NCI-H1417 treated with DMSO at 0.1 percent for 48 hours (cell line): ENCODE measurements around the gene S100A12.
"Not testable (repeated sequence)": the region's sequence is repeated elsewhere in the genome, so short reads cannot be mapped to it uniquely, and the experiment has no call there.

Experiments
- DNase-seq: peaks from one replicate; lab custom pipeline; 2025; lab: John Stamatoyannopoulos, UW

Gene S100A12

DNA sequence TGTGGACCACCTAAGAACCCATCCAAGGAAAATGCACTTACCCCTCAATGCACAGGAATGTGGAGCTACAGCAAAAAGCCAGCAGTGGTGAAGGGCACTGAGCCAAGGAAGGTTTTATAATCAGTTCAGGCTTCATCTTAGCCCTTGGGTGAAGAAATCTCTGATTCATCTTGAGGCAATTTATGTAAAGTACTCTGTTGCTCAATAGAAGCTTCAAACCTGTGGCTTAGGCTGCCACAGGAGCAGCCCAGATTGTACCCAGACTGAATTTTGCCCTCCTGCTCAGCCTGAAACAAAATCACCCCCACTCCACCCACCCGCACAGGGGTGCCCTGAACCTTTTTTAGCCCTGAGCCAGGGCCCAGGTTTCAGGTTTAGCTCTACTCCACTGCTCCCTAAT, at the start of gene S100A12:
TSS of gene S100A12 (minus strand) at position 111 of the 400 bp plus-strand sequence. CDS start 1,029 bp downstream, outside the sequence.
- DNase-seq: no peak

DNA sequence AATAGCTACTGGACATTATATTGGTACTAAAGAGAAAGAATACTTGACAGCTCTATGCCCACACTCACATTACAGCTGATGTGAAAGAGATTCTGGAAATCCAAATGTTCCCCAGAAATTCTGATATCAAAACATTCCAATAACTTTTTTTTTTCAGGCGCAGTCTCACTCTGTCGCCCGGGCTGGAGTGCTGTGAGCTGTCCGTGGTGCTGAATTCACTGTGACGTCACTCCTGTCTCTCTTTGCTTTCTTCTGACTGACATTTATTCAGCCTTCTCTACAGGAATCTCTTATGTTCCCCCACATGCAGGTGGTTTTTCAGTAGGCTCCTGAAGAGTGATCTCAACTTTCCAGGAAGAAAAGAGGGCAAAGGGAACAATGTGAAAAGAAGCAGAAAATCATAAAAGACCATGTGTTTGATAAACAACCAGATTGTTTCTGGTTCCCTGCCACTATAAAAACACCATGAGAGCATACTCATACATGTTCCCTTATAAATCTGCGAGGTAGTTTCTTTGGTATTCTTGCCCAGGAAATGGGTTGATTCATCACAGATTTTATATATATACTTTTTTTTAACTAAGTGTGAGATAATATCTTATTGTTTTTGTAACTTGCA, 47.1 kb upstream of the S100A12 start:
- no peak for DNase-seq

DNA sequence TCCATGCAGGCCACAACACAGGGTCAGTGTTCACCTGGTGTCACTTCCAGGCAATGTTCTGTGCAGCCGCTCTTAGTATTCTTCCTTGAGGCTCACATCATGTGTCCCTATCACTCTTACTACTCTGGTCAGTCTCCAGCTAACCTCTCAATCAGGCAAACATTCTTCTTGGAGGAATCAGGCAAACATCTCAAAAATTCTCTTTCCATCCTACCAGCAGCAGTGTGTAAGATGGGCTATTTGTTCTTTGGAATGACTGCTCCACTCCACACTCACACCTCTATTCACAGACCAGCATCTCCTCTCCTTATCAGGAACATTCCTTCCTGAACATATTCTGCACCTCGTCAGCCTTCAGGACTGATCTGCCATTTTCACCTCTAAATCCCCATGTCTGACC, 44.9 kb upstream of the S100A12 start:
- DNase-seq: no peak

DNA sequence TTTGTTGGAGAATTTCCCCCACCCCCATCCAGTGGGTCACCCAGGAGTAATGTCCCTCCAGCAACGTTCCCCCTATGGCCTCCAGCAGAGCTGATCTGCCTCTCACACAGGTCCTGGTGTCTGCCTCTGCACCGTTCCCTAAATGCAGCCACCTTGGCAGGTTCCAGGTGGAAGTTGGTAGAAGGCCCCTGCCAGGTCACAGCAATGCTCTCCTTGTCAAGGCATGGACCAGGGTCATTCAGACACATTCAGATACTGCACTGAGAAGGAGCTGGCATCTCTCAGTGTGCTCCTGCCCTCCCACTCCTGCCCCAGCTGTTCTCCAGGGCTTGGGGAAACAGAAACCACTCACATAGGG, 44.0 kb upstream of the S100A12 start:
- DNase-seq: not testable (repeated sequence)

DNA sequence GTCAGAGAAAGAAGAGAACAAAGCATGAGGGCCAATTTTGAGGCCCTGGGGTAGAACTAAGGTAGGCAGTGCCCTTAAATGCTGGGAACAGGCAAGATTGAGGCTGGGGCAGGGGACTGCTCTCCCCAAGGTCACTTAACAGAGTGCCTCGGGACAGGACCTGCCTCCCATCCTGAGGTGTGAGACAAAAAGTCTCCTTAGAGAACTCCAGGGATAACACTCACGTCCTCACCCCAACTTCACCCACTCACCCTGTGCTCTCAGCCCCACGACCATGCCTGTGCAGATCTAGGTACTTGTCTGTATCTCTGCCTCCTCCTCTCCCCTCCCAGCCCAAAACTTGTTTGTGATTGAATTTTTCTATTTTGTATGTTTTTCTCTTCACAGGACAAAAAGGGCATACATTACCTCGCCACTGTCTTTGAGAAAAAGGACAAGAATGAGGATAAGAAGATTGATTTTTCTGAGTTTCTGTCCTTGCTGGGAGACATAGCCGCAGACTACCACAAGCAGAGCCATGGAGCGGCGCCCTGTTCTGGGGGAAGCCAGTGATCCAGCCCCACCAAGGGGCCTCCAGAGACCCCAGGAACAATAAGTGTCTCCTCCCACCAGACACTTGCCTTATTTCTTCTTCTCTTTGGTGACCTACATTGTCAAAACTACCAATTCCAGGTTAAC, 43.5 kb upstream of the S100A12 start:
- DNase-seq: not testable (repeated sequence)

DNA sequence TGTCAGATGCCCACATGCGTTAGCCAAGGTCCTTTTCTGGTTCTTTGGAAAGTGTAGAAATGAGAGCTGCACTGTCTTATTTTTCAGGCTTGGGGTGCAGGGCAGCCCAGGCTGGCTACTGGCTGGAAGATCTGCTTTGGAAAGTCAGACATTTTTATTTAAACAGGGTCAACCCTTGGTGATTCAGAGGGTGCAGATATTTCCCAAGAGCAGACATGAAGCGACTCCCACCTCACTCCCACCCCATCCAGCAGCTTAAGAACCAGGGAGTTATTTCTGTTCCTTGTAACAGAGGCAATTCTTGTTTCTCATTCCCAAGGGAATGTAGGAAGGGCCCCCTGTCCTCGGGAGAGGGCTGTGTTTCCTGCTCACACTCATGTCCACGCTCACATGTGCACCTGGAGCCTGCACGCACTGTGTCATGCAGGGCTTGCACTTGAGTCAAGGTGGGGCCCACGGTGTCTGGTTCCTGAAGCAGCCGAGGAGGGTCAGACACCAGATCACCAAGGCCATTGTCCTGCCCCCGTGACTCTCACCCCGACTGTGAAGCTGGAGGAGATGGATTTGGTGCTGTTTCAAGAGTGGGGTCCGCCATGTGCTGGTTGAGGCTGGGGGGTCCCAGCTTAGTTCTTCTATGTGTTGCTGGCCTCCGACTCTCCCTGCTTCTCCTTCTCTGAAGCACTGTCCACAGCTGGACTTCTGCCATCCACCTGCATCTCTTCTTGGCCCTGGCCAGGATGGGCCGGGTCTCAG, 41.9 kb upstream of the S100A12 start:
- DNase-seq: no peak

DNA sequence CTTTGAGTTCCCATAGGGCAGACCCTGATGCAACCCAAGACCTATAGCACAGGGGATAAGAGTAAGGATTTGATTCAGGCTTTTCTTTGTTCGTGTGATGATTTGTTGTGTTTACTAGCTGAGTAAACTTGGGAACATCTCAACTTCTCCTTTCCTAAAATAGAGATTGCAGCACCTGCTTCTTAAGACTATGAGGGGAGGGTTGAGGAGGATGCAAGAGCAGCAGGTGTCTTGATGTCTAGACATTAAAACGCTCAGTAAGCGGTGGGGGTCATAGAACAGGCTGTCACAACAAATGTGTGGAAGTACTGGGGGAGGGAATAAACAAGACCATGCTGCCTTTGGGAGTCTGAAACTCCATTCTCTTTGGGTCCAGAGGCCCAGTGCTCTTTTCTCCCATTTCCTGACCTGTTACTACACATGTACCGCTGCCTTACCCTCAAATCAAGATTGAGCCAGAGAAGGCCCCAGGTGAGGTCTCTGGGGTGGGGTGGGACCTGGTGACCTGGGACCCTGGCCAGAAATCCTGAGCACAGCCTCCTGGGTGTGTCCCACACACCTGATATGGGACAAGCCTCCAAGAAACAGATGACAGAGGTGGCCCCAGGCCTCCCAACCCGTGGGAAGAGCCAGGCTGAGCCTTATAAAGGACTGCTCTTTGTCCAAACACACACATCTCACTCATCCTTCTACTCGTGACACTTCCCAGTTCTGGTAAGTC, 40.6 kb upstream of the S100A12 start, which contains the start of gene S100A7A:
TSS of gene S100A7A (plus strand) at position 671 of the 721 bp plus-strand sequence. CDS start 1,563 bp downstream, outside the sequence.
- no peak for DNase-seq

DNA sequence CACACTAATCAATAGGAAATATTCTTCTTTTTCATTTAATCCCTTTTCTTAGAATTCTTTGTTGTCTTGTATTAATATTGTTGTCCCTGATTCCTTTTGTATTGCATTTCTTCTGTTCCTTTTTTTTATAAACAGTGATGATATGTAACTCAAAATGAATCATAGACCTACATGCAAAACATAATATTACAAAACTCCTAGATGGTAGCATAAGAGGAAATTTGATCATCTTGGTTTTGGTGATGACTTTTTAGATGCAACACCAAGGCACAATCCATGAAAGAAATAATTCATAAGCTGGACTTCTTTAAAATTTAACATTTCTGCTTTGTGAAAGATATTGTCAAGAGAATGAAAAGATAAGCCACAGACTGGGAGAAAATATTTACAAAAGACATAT, 38.5 kb upstream of the S100A12 start:
- not testable (repeated sequence) for DNase-seq

DNA sequence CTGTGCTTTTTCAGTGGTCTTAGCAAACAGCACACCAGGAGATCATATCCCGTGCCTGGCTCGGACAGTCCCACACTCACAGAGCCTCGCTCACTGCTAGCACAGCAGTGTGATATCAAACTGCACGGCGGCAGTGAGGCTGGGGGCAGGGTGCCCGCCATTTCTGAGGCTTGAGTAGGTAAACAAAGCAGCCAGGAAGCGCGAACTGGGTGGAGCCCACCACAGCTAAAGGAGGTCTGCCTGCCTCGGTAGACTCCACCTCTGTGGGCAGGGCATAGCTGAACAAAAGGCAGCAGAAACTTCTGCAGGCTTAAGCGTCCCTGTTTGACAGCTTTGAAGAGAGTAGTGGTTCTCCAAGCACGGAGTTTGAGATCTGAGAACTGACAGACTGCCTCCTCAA, 31.9 kb upstream of the S100A12 start:
- DNase-seq: not testable (repeated sequence)

DNA sequence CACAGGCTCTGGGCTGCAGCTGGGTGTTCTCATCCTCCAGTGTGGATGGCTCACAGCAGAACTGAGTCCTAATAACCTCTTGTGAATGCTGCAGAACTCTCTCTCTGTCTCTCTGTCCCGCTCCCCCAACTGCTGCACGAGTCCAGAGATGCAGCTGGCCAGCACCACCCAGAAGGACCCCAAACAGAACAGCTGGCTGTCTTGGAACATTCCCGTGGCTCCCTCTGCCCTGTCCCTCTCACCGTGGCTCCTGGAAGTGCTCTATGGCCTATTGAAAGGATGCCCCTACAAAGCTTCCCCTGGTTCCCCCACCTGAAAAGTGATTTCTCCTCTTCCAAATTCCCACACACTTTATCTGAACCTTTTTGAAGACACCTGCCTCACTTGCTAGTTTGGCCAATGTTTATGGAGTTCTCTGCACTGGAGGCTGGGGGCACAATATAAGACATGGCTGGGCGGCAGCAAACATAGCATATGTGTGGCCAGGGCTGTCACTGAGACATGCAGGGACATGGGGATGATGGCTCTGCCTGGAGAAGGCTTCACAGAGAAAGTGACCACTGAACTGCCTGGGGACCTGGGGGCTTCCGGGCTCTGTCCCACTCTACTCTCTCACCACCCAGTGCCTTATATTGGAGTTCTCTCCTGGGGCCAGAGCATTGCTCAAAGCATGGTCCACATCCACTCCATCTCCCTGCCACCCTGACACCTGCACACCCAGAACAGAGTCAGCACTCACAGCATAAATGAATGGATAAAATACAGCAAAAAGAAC, 30.6 kb upstream of the S100A12 start:
- DNase-seq: not testable (repeated sequence)

DNA sequence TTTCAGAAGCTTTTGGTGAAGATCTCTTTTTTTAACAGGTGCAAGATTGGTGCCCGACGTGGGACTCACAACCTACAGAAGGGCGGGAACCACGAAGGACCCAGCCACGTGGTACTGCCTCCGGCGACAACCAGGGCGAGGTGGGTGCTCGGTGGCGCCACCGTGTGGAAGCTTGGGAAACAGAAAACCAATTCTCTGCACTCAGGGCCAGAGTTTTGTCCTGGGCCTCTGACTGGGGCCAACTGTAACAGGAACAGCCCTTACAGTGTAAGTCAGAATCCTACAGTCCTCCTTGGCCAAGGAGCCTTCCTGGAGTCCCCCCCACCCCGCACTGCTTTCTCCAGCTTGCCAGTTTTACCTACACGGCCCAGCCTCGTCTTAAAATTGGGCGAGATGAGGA, 29.3 kb upstream of the S100A12 start:
- no peak for DNase-seq

DNA sequence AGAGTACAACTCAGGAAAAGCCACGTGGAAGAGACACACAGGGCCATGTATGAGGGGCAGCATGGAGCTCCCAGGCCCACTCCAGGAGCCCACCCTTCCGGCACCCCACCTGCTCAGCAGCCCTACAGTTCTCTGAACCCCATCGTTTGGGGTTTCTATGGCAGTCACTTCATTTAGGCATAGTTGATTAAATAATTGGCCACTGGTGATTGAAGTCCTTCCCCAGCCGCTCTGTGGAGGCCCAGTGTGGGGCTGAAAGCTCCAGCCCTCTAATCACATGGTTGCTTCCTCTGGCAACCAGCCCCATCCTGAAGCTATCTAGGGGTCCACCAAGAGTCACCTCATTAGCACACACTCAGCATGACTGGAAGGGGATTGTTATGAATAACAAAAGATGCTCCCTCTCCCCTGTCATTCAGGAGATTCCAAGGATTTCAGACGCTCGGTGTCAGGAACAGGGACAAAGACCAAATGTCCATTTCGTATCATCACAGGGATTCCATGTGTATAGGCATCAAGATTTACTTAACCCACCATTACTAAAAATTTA, 28.7 kb upstream of the S100A12 start:
- no peak for DNase-seq

DNA sequence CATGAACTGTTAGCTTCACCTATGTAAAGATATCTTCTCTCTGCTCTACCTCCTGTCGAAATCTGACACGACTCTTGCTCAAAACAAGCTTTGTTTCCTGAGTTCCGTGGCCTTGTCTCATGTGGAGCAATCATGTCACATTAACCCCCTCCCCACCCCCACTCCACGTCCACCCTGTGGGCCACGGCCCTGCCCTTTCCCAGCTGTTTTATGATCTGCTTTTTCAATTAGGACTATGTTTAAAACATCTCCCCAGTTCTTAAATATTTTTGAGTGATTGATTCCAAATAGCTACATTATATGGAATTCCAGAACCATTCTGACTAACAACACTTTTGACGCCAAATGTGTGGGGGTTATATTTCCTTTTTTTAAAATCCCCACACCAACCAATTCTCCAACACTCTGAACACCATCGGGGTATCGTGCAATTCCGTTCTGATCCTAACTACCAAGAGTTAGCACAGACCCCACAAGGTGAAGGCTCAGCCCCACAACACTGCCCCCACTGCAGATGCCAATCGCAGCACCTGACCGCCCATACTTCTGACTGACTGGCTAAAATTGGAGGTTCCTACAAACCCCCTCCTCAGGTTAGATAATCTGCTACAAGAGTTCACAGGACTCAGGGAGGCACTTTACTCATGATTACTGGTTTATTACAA, 28.1 kb upstream of the S100A12 start:
- no peak for DNase-seq

DNA sequence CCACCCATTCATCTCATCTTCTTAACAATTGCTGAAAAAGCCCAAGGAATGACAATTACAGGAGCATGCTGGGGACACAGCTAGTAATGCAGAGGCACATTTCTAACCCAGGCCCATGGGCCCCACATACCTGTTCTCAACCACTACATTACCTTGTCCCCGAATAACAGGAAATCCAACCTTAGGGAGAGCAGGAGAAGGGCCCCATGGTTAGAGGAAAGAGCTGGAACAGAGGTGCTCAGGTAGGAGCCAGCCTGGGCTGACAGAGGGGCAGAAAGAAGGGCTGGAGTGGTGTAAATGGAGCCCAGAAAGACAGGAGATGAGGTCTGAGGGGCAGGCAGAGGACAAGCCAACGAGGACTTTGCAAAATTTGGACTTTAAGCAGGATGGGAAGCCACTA, 26.8 kb upstream of the S100A12 start:
- no peak for DNase-seq

DNA sequence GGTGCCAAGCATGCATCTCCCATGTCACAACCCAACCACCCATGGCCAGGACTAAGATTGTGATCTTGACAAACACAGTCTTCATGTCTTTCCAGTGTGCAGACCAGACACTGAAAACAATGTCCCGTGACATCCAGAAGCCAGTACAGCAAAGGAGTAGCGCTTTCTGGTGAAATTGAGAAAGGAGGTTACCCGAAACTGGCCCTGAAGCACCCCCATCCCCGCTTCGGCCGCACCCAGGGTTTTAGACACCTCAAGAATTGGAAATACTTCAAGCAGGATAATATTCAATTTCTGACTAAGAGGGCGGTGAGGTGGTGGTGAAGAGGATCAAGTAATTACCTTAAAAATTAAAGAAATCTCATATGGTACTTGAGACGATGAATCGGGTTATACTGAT, 26.0 kb upstream of the S100A12 start:
- DNase-seq: no peak

DNA sequence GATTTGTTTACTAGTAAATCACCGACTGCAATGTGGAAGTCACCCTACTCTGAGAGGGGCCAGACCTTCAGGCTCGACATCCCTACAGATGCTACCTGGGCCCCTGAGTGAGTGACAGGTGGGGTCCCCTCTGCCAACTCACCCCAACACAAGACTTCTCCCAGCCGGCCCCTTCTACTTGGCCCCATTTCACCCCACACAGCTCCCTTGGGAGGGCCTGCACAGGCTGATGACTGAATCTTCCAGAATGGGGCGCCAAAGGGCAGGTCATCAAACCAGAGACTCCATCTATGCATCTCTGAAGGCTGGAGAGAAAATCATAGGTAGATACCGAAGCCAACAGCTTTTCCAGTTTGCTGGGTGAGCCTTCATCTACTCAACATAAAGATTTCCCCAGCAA, 24.8 kb upstream of the S100A12 start:
- no peak for DNase-seq

DNA sequence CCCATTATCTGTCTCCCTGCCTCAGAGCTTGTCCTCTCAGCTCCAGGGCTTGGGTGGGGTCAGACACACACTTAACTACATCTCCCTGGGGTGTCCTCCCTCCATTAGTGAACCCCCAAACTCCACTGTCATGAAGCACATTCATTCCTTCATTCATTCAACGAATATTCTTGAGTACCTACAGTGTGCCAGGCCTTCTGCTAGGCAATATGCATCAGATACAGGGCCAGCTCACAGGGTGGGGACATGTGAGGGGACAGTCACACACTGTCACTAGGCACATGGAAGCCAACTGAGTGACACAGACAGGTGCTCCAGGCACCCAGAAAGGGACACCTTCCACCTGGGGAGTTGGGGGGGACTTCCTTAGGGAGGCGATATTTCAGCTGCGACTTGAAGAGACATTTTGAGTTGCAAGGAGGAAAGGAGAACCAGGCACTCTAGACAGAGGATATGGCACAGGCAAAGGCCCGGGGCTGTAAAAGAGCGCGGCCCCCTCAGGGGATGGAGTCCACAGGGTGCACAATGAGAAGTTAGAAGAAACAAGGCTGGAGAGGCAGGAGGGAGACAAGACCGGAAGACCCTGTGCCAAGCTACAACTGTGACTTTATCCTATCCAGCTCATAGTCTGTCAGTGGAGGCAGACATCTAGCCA, 24.1 kb upstream of the S100A12 start:
- no peak for DNase-seq

DNA sequence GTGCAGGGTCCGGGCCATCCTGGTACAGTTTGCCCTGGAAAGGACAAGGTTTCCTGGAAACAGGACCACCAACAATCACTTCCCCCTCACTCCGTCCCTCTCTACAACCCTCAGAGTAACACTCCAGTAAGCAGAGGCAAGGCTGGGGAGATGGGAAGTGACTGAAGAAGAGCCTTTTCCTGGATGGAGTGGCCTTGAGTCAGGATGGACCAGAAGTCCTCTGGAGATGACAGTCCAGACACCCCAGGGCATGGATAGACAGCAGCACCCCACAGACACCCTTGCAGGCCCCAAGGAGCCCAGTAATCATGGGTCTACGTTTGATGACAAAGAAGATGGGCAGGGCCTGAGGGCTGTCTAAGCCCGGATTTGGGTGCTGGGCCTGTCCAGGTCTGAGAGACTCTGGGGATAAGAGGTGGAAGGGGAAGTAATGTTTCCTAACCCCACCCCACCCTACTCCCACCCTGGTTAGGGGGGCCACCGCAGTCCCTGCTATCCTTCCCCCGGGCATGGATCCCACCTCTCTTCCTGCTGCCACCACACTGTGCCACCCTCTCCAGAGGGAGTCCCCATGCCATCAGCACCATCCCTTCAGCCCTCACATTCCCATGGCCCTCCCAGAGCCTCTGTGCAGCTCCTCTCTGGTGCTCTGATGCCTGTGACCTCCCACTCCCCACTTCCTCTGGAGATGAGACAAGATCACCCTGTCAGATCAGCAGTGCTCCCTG, 22.7 kb upstream of the S100A12 start:
- no peak for DNase-seq
